Left ventricle myocardium inferior (tissue), 1 donor: ENCODE data around the gene ST6GAL2. TPM values are rescaled to one million over a fixed set of nuclear protein-coding genes. Genes with fewer than 3 reads are reported as not detected.

Experiments
- DNase-seq: peaks from one replicate; pipeline ENCODE4 v3.0.0-alpha.2; 2020
- H3K27ac ChIP-seq: fragments of 200-600 bp; replicated peaks from 2 replicates; pipeline ENCODE4 v1.8.0; 2021
- H3K27me3 ChIP-seq: fragments of 200-600 bp; 2 replicates; pipeline ENCODE4 v1.8.0; 2021; ENCODE audit warnings: low read depth
- H3K36me3 ChIP-seq: fragments of 200-600 bp; 2 replicates; pipeline ENCODE4 v1.8.0; 2021
- H3K4me1 ChIP-seq: fragments of 200-600 bp; 2 replicates; pipeline ENCODE4 v1.8.0; 2021
- H3K4me3 ChIP-seq: fragments of 200-600 bp; 2 replicates; pipeline ENCODE4 v1.8.0; 2021; ENCODE audit warnings: mild to moderate bottlenecking, moderate library complexity
- H3K9me3 ChIP-seq: fragments of 200-600 bp; replicated peaks from 2 replicates; pipeline ENCODE4 v1.8.0; 2021
- intact Hi-C: fragments of 100-400 bp; cut with micrococcal nuclease; formaldehyde crosslinking; loops from one replicate; pipeline ENCODE4 v1.11.0; 2022
- total RNA-seq: library from RNA; stranded (reverse); fragmentation: NEBNext Ultra II Directional; extraction: Animal tissue kit (Norgen Biotek cat#: 25700); gene quantifications from one replicate; pipeline ENCODE4 v1.2.1, GENCODE V29; 2021
- TF ChIP-seq, protein P1 (sequence below): fragments of 200-600 bp; IDR thresholded peaks from 2 replicates; pipeline ENCODE4 v1.8.0; 2021; ENCODE audit warnings: antibody characterized with exemption, mild to moderate bottlenecking, borderline replicate concordance
- donor health status: DM: no; HTN: yes; CAD: no; lungs with severe emphysema.

Gene ST6GAL2
- total RNA-seq, 1 donor from 2014 or later, result 0.41 TPM

DNA sequence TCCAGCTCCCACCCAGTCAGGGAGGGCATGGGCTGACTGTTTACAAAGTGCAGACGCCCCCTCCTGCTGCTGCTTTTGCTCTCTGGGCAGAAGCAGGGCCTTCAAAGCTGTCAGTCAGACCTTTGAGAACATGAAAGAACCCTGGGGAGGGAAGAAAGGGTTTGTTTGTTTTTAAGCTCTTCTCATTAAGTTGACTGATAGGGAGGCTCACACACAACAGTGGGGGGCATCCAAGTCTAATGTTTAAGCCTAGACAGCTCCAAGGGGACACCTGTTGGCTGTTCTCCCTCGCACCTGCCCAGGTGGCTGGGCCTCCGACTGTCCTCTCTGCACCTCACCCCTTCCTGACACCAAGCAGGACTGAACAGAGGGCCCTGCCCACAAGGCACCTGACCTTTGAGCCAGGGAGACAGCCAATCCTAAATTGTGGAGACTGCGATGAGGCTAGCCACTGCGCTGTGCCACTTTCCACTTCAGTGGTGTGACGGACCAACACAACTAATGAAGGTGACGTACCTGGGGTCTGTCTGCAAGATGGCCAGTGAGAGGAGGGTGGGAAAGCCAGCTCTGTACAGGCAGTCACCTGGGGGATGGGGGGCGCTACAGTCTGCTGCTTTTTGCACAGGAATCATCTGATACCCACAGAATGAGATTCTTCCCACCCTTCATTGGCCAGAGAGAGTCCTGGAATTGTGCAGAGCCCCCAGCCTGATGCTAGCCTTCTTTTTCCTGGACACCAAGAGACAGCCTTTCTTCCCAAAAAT is 16.3 kb downstream of the ST6GAL2 start:
- Histone ChIP-seq H3K9me3 (no peaks in the 10 kb centered on the region), H3K4me1 (no peaks in the 10 kb centered on the region), H3K4me3 (no peak overlapping the region), H3K27me3 (no peaks in the 10 kb centered on the region), H3K27ac (no peak overlapping the region), H3K36me3 (no peaks in the 10 kb centered on the region)
- TF ChIP-seq, protein P1, sequence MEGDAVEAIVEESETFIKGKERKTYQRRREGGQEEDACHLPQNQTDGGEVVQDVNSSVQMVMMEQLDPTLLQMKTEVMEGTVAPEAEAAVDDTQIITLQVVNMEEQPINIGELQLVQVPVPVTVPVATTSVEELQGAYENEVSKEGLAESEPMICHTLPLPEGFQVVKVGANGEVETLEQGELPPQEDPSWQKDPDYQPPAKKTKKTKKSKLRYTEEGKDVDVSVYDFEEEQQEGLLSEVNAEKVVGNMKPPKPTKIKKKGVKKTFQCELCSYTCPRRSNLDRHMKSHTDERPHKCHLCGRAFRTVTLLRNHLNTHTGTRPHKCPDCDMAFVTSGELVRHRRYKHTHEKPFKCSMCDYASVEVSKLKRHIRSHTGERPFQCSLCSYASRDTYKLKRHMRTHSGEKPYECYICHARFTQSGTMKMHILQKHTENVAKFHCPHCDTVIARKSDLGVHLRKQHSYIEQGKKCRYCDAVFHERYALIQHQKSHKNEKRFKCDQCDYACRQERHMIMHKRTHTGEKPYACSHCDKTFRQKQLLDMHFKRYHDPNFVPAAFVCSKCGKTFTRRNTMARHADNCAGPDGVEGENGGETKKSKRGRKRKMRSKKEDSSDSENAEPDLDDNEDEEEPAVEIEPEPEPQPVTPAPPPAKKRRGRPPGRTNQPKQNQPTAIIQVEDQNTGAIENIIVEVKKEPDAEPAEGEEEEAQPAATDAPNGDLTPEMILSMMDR, result no peak
- DNase-seq, result no peak
- intact Hi-C loops, result no loop called here

DNA sequence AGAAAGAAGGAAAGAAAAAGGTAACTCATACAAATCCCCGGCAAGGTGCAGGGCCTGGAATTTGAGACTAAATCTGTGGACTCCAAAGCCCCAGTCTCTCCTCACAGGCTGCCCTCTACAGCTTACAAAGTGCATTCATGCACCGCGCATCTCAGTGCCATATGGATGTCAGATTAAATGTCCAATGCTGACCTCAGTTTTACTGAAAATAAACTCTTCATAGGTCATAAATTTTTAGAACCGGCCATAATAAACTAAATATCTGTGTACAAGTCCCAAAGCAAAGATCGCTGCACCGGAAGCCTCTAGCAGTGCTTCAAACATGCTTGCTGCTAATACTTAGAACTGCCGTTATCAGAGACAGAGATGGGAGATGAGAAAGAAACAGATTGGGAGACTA is 17.7 kb downstream of the ST6GAL2 start:
- H3K27ac ChIP-seq, result no peak overlapping the region
- TF ChIP-seq, protein P1, result peak; percentile 20
- H3K27me3 ChIP-seq, result peaks cover 3% of the 10 kb centered on the region
- intact Hi-C loops, result no loop called here
- no peak for DNase-seq
- no peaks in the 10 kb centered on the region for H3K9me3 ChIP-seq
- no peaks in the 10 kb centered on the region for H3K4me1 ChIP-seq
- H3K4me3 ChIP-seq, result no peak overlapping the region
- H3K36me3 ChIP-seq, result no peaks in the 10 kb centered on the region

DNA sequence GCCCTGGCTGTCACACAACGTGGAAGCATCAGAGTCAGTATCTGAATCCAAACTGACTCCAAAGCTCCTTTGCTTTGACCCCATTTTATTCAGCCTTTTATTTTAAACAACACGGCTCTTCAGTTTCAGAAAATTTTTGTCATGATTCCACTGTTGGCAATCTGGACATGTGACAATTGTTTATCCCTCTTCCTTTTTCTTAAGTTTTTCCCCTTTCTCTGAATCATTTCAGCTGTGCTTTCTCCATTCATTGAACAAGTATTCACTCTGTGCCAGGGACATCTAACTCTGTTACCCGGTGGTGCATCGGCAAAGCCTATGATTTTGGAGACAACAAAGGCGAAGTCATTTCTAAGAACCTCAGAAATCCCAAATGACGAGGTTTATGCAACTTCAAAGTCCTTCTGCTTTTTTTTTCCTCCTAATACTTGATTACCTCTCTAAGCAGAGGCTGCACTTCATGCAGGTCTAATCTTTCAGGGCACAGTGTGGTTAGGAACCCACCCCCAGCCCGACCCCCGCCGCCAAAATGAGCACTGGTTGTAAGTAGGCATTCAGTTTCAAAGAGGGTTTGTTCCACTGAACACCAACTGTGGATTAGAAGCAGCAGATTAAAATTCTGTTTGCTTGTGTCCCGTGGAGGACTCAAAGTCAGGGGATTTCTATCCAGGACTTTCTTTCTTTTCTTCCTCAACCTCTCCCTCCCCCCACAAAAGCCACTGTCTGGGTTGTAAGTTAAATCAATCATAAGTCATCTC is 18.6 kb downstream of the ST6GAL2 start:
- intact Hi-C loops, result no loop called here
- Histone ChIP-seq H3K4me1 (no peaks in the 10 kb centered on the region), H3K4me3 (no peak overlapping the region), H3K36me3 (no peaks in the 10 kb centered on the region), H3K27ac (no peak overlapping the region), H3K27me3 (peaks cover 6% of the 10 kb centered on the region), H3K9me3 (no peaks in the 10 kb centered on the region)
- DNase-seq, result no peak
- TF ChIP-seq, protein P1, result no peak

DNA sequence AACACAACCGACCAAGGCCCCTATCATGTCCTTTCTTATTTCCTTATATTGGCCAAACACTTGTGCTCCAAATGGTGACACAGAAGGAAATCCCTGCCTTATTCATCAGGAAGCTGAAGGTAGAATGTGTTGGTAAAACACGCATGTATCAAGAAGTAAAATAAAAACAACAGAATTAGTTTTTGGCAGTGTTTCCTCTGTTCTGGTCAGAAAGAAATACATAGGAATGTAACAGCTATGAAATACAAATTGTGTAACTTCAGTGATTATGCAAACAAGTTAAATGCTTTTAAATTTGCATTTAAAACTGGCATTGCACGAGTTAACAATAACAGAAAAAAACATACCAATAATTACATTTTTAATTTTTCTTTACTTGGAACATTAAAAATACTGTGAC is 19.3 kb downstream of the ST6GAL2 start:
- Histone ChIP-seq H3K4me3 (no peak overlapping the region), H3K27ac (no peak overlapping the region), H3K36me3 (no peaks in the 10 kb centered on the region), H3K27me3 (peaks cover 6% of the 10 kb centered on the region), H3K4me1 (no peaks in the 10 kb centered on the region), H3K9me3 (no peaks in the 10 kb centered on the region)
- DNase-seq, result no peak
- TF ChIP-seq, protein P1, result no peak
- intact Hi-C loops, result no loop called here

DNA sequence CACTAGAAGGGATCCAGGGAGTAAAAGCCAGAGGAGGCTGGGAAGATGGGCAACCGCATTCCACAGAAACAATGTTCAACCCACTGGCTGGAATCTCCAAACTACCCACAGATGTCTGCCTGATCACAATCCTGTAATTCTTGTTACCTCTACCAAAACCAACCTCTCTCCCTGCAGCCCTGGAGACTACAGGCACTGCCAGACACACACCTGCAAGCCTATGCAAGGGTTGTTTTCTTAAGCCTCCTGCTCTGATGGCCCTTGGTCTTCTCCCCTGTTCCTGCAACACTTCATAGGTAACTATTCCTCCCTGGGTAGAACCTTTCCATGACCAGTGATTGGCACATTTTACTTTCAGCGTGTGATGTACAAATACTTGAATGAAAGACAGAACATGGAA is 21.9 kb downstream of the ST6GAL2 start:
- peaks cover 8% of the 10 kb centered on the region for H3K9me3 ChIP-seq
- no peak overlapping the region for H3K27ac ChIP-seq
- no peaks in the 10 kb centered on the region for H3K4me1 ChIP-seq
- DNase-seq, result no peak
- H3K27me3 ChIP-seq, result peaks cover 10% of the 10 kb centered on the region
- H3K4me3 ChIP-seq, result no peak overlapping the region
- intact Hi-C loops, result no loop called here
- no peaks in the 10 kb centered on the region for H3K36me3 ChIP-seq
- TF ChIP-seq, protein P1, result no peak
